UCSD-AML1 (cell line): Measurements from ENCODE around the gene DNAJB2.
A peak's percentile ranks its signal among the peaks of the same experiment; 100 is the strongest.
"Not testable (repeated sequence)": the region's sequence is repeated elsewhere in the genome, so short reads cannot be mapped to it uniquely, and the experiment has no call there.

ENCODE experiments used
- DNase-seq: peaks from one replicate; lab custom pipeline; 2025; ENCODE audit not compliant: unreplicated experiment; lab: John Stamatoyannopoulos, UW

The DNAJB2 gene

GRCh38 chr2:219298759-219299371 lies 19.7 kb downstream of the DNAJB2 start:
- DNase-seq = peak; percentile 80

GRCh38 chr2:219299372-219299760 lies 20.2 kb downstream of the DNAJB2 start:
- DNase-seq = no peak

- no peak for DNase-seq
Observed at GRCh38 chr2:219300022-219300421, 20.9 kb downstream of the DNAJB2 start.

GRCh38 chr2:219302412-219302968 lies 23.3 kb downstream of the DNAJB2 start:
- no peak for DNase-seq

GRCh38 chr2:219304223-219304622 lies 25.1 kb downstream of the DNAJB2 start:
- no peak for DNase-seq

- no peak for DNase-seq
Observed at GRCh38 chr2:219306047-219306446, 26.9 kb downstream of the DNAJB2 start.

- DNase-seq = peak; percentile 71
Observed at GRCh38 chr2:219308142-219309101, 29.3 kb downstream of the DNAJB2 start.

- no peak for DNase-seq
Observed at GRCh38 chr2:219309278-219309677, 30.1 kb downstream of the DNAJB2 start, which contains the start of gene PTPRN. Gene PTPRN, minus strand, starts transcription at chr2:219309401. Its CDS starts 69 bp downstream, at chr2:219309332.

GRCh38 chr2:219312683-219313263 lies 33.6 kb downstream of the DNAJB2 start:
- not testable (repeated sequence) for DNase-seq

GRCh38 chr2:219314804-219315468 lies 35.8 kb downstream of the DNAJB2 start:
- DNase-seq = no peak

GRCh38 chr2:219323434-219323833 lies 44.3 kb downstream of the DNAJB2 start:
- no peak for DNase-seq

GRCh38 chr2:219325136-219325535 lies 46.0 kb downstream of the DNAJB2 start:
- no peak for DNase-seq

- no peak for DNase-seq
Observed at GRCh38 chr2:219325657-219326315, 46.6 kb downstream of the DNAJB2 start.

GRCh38 chr2:219327719-219328118 lies 48.6 kb downstream of the DNAJB2 start:
- DNase-seq = no peak

GRCh38 chr2:219331560-219332213 lies 52.5 kb downstream of the DNAJB2 start:
- DNase-seq = no peak

GRCh38 chr2:219332542-219332941 lies 53.4 kb downstream of the DNAJB2 start, which contains the start of gene RESP18:
Gene RESP18, minus strand, starts transcription at chr2:219332744.
- DNase-seq = no peak

- DNase-seq = no peak
Observed at GRCh38 chr2:219334076-219334475, 54.9 kb downstream of the DNAJB2 start.

GRCh38 chr2:219335373-219335786 lies 56.2 kb downstream of the DNAJB2 start:
- DNase-seq = no peak
